Measurements from ENCODE around the gene ARHGAP6.

DNA sequence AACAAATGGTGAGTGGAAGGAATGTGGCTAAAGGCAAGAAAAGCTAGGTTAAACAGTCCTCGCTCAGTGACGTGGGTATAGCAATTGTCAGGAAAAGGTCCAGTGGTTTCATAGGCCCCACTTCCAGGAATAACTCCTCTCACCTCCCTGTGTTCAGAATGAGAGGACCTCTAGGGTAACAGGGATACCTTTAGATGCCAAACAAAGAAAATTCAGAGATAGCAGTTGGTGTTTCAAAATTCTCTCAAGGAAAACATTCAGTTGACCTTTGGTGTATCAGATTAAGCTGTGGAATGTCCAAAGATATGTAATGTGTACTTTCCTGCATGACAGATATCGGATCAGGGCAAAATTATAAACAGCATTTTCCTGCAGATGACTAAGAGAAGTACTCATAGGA, 155.9 kb downstream of the ARHGAP6 start:
- no peak for TF ChIP-seq MYC (IDR thresholded peaks at IDR 0.05; ENCODE audit: low read depth, low read length)
- no peak for TF ChIP-seq CTCF (IDR thresholded peaks at IDR 0.05; ENCODE audit: extremely low read depth in 1 of 2, insufficient read depth in 1 of 2, low read depth in 1 of 2, low read length in 2 of 2)
- no peak for TF ChIP-seq POLR2AphosphoS5 (IDR thresholded peaks at IDR 0.05; ENCODE audit: insufficient read depth, low read depth, low read length)
- no peak for TF ChIP-seq POLR2A (IDR thresholded peaks at IDR 0.05; ENCODE audit: low read depth, low read length)
- no peak for TF ChIP-seq JUN (IDR thresholded peaks at IDR 0.05; ENCODE audit: borderline replicate concordance, insufficient read depth, insufficient read length, low read depth)
- TF ChIP-seq FOS (IDR thresholded peaks at IDR 0.05; ENCODE audit: borderline replicate concordance, insufficient read depth, low read length): peak; percentile 60
- peak; percentile 85 for TF ChIP-seq GATA2 (IDR thresholded peaks at IDR 0.05; ENCODE audit: insufficient read depth, insufficient read length, low read depth, low read length)
- TF ChIP-seq EZH2 (IDR thresholded peaks at IDR 0.05; ENCODE audit: borderline replicate concordance, low read depth, low read length, severe bottlenecking): no peak
- TF ChIP-seq, protein P1, sequence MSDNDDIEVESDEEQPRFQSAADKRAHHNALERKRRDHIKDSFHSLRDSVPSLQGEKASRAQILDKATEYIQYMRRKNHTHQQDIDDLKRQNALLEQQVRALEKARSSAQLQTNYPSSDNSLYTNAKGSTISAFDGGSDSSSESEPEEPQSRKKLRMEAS (IDR thresholded peaks at IDR 0.05; ENCODE audit: insufficient read depth, insufficient read length): no peak
